Measurements from ENCODE around the gene COX20.

Gene COX20

GRCh38 chr1:244851546-244852231 is 16.2 kb downstream of the COX20 start:
- no peak for DNase-seq (ENCODE audit: low spot score)

- DNase-seq (ENCODE audit: low spot score), result no peak
Observed at GRCh38 chr1:244852694-244853093, 17.2 kb downstream of the COX20 start.

- DNase-seq (ENCODE audit: low spot score), result no peak
Observed at GRCh38 chr1:244854166-244854565, 18.7 kb downstream of the COX20 start.

GRCh38 chr1:244854865-244855578 is 19.6 kb downstream of the COX20 start:
- DNase-seq (ENCODE audit: low spot score), result no peak

GRCh38 chr1:244857761-244858160 is 22.3 kb downstream of the COX20 start:
- DNase-seq (ENCODE audit: low spot score), result no peak

- DNase-seq (ENCODE audit: low spot score), result no peak
Observed at GRCh38 chr1:244858357-244858756, 22.9 kb downstream of the COX20 start.

- DNase-seq (ENCODE audit: low spot score), result no peak
Observed at GRCh38 chr1:244860078-244860477, 24.6 kb downstream of the COX20 start.

GRCh38 chr1:244860914-244861610 is 25.6 kb downstream of the COX20 start:
- DNase-seq (ENCODE audit: low spot score), result no peak

GRCh38 chr1:244861683-244862082 is 26.2 kb downstream of the COX20 start:
- no peak for DNase-seq (ENCODE audit: low spot score)

- DNase-seq (ENCODE audit: low spot score), result no peak
Observed at GRCh38 chr1:244862354-244862698, 26.9 kb downstream of the COX20 start.

GRCh38 chr1:244862699-244863490 is 27.4 kb downstream of the COX20 start:
- peak; percentile 97 for DNase-seq (ENCODE audit: low spot score)

- DNase-seq (ENCODE audit: low spot score), result peak; percentile 25
Observed at GRCh38 chr1:244863491-244864252, 28.2 kb downstream of the COX20 start.

GRCh38 chr1:244864253-244865027 is 29.0 kb downstream of the COX20 start, which contains the start of gene HNRNPU:
HNRNPU (minus strand) TSS chr1:244864543; CDS start chr1:244864307, 236 bp downstream.
- DNase-seq (ENCODE audit: low spot score), result peak; percentile 97

GRCh38 chr1:244865028-244865371 is 29.5 kb downstream of the COX20 start:
- peak; percentile 21 for DNase-seq (ENCODE audit: low spot score)

- DNase-seq (ENCODE audit: low spot score), result no peak
Observed at GRCh38 chr1:244865820-244866219, 30.4 kb downstream of the COX20 start.

GRCh38 chr1:244866355-244866754 is 30.9 kb downstream of the COX20 start:
- no peak for DNase-seq (ENCODE audit: low spot score)

GRCh38 chr1:244868484-244869363 is 33.3 kb downstream of the COX20 start:
- no peak for DNase-seq (ENCODE audit: low spot score)

GRCh38 chr1:244869364-244869827 is 33.9 kb downstream of the COX20 start:
- no peak for DNase-seq (ENCODE audit: low spot score)

- no peak for DNase-seq (ENCODE audit: low spot score)
Observed at GRCh38 chr1:244869950-244870349, 34.5 kb downstream of the COX20 start.
